ENCODE measurements around the gene TMEM14A. TPM values are rescaled to one million over a fixed set of nuclear protein-coding genes. Genes with fewer than 3 reads are reported as not detected.
"Not testable (repeated sequence)": the region's sequence is repeated elsewhere in the genome, so short reads cannot be mapped to it uniquely, and the experiment has no call there.

The TMEM14A gene
- total RNA-seq, 1 experiment from 2014 or later, result 124 TPM

DNA sequence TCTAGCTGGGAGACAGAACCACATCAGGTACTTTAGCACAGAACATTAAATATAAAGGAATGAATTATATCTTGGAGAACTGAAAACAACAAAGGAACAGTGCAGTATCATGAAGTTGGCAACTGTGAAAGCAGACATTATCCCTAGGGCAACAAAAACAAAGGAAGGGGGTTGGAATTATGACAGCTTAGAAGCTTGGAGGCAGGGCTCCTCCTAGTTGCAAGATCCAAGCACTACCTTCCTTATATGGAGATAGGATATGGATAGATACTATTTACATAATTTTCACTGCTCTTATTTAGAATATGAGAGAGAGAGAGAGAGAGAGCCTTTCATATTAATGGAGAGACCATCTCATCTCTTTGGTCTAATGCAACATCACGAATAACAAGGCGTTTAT lies 27.0 kb downstream of the TMEM14A start:
- DNase-seq (ENCODE audit: low read depth), result peak; percentile 55

DNA sequence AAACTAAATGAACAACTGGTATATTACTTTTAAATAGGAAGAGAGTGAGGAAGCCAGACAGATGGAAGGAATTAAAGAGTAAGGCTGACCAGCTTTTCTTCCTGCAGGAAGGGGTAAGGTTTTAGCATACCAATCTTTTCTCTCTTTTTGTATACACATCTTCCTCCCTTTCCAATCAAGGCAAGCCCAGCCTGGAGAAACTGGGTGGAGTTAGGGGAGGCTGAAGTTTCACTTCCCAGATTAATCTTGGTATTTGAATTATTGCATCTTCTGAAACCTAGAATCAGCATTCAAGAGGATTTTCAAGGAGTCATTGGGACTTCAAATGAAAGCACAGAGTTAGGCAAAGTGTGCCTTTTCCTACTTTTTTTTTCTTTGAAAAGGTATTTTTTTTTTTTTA lies 33.1 kb downstream of the TMEM14A start:
- DNase-seq (ENCODE audit: low read depth), result no peak

DNA sequence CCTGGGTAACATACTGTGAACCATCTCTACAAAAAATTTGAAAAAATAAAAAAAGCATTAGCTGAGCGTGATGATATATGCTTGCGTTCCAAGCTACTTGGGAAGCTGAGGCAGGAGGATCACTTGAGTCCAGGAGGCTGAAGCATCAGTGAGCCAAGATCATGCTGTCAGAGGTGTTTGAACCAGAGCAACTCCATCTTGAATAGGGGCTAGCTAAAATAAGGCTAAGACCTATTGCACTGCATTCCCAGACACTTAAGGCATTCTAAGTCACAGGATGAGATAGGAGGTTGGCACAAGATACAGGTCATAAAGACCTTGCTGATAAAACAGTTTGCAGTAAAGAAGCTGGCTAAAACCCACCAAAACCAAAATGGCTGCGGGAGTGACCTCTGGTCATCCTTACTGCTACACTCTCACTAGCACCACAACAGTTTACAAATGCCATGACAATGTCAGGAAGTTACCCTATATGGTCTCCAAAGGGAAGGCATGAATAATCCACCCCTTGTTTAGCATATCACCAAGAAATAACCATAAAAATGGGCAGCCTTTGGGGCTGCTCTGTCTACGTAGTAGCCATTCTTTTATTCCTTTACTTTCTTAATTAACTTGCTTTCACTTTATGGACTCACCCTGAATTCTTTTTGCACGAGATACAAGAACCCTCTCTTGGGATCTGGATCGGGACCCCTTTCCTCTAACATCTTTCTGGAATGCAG lies 34.0 kb downstream of the TMEM14A start:
- not testable (repeated sequence) for DNase-seq (ENCODE audit: low read depth)

DNA sequence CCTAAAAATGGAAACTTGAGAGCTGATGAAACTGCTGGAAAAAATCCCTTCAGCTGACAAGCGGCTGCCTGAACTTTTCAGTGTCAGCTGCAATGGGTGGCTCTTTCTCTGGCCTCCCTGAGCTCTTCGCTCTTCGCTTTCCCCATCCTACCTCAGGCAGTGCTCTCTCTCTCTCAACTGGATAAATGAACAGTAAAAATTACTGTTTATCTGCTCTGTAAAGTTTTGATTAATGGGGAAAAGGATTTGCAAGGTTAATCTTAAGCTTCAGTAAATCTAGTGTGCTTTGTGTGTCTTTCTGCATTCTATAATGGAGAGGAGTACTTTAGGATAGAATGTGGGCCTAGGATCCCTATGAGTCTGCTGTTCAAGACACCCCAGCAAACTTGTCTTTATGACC lies 35.1 kb downstream of the TMEM14A start:
- DNase-seq (ENCODE audit: low read depth), result no peak

DNA sequence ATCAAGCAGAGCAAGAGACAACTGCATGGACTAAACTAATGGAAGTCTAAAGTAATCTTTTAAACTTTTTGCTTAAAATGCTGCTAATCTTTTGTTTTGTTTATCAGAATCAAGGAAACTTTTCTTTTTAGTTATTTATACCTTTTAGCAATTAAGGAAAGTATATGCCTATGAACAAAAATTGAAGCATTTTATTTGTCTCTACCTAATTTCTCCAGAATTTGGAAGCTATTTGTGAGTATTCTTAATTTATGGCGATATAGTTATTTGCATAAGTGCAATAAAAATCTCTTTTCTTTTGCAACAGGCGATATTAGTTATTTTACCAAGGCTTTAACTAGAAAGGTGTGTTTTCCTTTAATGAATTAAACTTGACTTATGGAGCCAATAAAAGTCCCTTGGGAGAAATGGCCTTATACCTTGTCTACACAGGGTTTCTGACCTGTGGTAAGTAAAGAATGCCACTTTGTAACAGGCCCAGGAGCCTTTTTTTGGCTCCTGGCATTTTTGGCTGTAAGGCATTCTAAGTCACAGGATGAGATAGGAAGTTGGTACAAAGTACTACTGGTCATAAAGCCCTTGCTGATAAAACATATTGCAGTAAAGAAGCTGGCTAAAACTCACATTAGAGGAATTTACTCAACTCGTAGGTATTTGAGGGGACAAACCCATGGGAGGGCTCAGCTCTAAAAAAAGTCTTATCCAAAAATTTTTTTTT lies 37.2 kb downstream of the TMEM14A start:
- no peak for DNase-seq (ENCODE audit: low read depth)

- peak; percentile 44 for DNase-seq (ENCODE audit: low read depth)
Observed at GRCh38 chr6:52712136-52712535, 41.2 kb downstream of the TMEM14A start.

GRCh38 chr6:52714761-52715160 lies 43.8 kb downstream of the TMEM14A start:
- not testable (repeated sequence) for DNase-seq (ENCODE audit: low read depth)

GRCh38 chr6:52718550-52718949 lies 47.6 kb downstream of the TMEM14A start:
- no peak for DNase-seq (ENCODE audit: low read depth)

DNA sequence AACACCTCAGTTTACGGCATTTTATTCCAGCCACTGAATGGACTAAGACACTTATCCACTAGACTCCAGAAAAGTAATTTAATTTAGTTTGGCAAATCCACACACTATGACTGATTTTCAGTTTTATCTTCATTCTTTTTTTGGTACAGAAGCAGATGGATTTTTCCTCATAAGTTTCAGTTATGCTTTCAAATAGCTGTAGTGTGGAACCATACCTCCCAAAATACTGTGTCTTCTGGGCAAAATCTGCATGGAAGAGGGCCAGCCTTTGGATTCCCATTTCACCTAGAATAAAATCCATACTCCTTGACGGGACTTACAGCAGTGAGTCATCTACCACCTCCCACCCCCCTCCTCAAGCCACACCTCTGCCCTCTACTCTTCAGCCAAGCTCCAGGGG lies 49.4 kb downstream of the TMEM14A start:
- no peak for DNase-seq (ENCODE audit: low read depth)

DNA sequence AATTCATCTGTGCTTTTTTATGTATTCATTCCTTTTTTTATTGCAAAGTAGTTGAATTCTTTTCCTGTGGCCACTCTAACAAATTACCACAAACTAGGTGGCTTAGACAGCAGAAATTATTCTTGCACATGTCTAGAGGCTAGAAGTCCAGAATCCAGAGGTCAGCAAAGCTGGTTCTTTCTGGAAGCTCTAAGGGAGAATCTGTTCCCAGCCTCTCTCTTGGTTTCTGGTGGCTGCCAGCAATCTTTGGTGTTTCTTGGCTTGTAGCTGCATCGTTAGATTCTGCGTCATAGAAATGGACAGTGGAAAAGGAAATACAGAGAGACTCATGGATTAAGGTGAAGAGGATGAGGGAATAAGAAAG lies 53.1 kb downstream of the TMEM14A start:
- DNase-seq (ENCODE audit: low read depth), result peak; percentile 86

DNA sequence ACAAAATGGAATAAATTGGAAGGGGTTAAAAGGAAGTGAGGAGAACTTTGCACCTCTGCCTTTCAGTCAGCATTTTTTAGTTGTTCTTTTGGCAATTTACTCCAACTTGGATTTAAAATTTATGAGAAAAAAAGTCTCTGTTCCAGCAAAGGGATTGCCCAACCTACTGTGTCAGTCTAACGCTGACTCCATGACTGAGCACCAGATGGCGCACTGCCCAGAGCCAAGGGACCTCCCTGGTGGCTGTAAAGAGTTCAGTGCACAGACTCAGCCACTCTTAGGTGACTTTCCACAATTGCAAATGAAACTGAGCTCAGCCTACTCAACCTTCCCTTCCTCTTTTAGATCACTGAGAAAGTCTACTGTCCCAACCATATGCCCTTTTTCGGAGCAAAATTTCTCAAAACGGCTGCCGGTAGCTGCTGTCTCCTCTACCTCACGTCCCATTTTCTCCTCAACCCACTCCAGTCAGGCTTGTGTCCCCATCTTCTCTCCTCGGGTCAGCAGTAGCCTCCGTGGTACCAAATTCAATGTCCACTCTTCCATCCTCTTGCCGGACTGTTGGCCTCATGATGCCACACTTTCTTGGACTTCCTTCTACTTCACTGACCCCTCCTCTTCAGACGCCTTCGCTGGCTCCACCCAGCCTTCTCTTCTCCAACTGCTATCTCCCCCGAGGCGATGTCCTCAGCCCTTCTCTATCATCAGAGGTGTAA lies 53.7 kb downstream of the TMEM14A start:
- peak; percentile 83 for DNase-seq (ENCODE audit: low read depth)

DNA sequence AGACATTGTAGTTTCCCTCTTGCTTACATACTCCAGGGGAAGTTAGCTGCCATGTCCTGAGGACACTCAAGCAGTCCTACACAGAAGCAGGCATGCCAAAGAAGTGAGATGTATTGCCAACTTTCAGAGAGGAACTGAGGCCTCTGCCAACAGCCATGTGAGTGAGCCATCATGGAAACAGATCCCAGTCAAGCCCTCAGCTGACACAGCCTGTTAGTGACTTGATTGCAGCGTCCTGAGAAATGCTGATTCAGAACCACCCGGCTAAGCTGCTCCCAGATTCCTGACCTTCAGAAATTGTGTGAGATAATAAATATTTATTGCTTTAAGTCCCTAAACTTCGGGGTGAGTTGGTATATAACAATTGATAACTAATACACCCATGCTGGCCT lies 54.2 kb downstream of the TMEM14A start:
- peak; percentile 51 for DNase-seq (ENCODE audit: low read depth)

DNA sequence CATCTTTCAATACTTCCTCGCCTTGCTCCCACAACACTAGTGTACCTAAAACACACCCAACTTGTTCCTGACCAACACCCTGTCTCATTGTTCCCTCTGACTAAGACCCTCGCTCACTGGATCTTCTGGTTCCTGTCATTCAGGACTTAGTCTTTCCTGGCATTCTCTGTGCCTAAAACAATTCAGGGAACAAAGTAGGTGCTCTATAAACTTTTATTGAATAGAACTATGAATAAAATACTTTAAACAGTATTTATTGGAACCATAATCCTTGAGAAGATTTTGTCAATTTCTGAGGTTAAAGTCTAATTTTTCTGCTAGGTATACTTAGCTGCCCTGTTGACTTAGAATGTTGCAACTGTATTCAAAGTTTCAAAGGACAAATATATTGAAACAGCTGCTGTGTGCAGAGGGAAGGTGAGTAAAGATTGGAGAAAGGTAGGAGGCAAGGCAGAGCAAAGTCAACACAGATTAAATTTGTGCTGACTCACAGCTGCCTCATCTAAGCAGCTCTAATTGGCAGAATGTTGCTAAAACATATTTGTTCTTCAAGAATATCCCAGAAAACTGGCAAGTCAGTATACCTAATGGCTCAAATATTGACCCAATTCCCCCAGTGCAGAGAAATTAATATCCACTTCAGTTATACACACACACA lies 54.8 kb downstream of the TMEM14A start:
- peak; percentile 57 for DNase-seq (ENCODE audit: low read depth)

- DNase-seq (ENCODE audit: low read depth), result no peak
Observed at GRCh38 chr6:52726193-52726542, 55.3 kb downstream of the TMEM14A start.

GRCh38 chr6:52726741-52727535 lies 56.0 kb downstream of the TMEM14A start:
- DNase-seq (ENCODE audit: low read depth), result peak; percentile 48

GRCh38 chr6:52727908-52728307 lies 57.0 kb downstream of the TMEM14A start:
- no peak for DNase-seq (ENCODE audit: low read depth)

GRCh38 chr6:52728394-52728793 lies 57.5 kb downstream of the TMEM14A start:
- DNase-seq (ENCODE audit: low read depth), result peak; percentile 47

- DNase-seq (ENCODE audit: low read depth), result no peak
Observed at GRCh38 chr6:52729576-52729975, 58.7 kb downstream of the TMEM14A start.

DNA sequence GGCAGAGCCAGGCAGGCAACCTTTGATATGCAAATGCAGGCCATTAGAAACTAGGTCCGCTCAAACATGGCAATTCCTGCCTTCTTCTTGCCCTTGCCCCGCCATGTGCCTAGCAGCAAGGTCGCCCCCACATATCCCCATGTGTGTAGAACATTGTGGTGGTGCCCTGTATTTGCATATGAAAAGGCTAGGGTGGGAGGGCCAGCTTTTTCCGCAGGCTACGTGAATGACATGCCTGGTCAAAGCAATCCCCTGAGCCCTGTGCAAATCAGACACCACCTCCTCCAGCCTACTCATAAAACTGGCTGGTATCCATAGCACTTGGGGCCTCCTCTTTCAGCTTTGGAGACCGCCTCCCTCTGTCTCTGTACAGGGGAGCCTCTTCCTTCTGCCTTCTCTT lies 60.8 kb downstream of the TMEM14A start:
- DNase-seq (ENCODE audit: low read depth), result no peak

DNA sequence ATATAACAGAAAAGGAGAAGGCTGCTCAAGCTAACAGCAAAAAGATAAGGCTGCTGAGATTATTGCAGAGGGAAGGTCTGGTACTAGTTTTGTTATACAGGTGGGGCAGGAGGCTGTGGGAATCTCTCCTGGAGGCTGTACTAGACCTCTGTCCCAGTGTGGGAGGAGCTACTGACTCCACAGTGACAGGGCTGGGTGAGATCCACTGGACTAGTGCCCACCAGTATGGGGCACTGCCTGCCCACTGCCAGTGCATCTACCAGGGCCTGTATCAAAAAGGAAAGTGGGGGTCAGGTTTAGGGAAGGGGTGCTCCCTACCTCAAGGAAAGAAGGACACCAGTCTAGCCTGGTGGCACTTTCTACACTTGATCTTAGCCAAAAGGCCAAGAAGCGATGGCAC lies 62.3 kb downstream of the TMEM14A start:
- no peak for DNase-seq (ENCODE audit: low read depth)

GRCh38 chr6:52734072-52734471 lies 63.2 kb downstream of the TMEM14A start:
- DNase-seq (ENCODE audit: low read depth), result no peak

GRCh38 chr6:52735071-52735470 lies 64.2 kb downstream of the TMEM14A start:
- no peak for DNase-seq (ENCODE audit: low read depth)
